K562 (cell line): ENCODE results near the gene SPPL2C. TPM values are rescaled to one million over a fixed set of nuclear protein-coding genes. Genes with fewer than 3 reads are reported as not detected.

Experiments used
- ATAC-seq: fragments of 200-7000 bp; cut with Tn5 transposase; 3 replicates; pipeline ENCODE4 v1.9.1; 2020; ENCODE audit warnings: moderate library complexity
- BruUV-seq: library from RNA; stranded (reverse); fragments of 400-500 nt; replicated peaks from 2 replicates; lab custom pipeline; 2021; lab: Mats Ljungman, UMichigan
- CTCF ChIA-PET: fragments of 300-600 bp; formaldehyde crosslinking; extraction: SDS; loops from one replicate; lab custom pipeline; 2021; ENCODE audit warnings: low intra/inter-chr PET ratio; lab: Yijun Ruan, JAX
- POLR2A ChIA-PET: fragments of 300-600, 350-650 bp; sonication (Branson Sonifier 250); formaldehyde crosslinking; extraction: SDS; loops from one replicate; lab custom pipeline; 2021; ENCODE audit warnings: antibody characterized with exemption, inconsistent platforms; lab: Yijun Ruan, JAX
- DNase-seq, 4 experiments: peaks; one replicate each; pipeline versions ENCODE4 v3.0.0 to v3.0.0-alpha.2; 2011 to 2018; ENCODE audit warnings: low spot score in 3 of 4, mixed read lengths in 3 of 4; ENCODE audit errors: extremely low read depth in 1 of 4
- FAIRE-seq: peaks from 2 replicates; lab custom pipeline; 2011; peaks lifted over from hg19 to GRCh38; lab: Jason Lieb, UNC
- H2AFZ ChIP-seq: 2 replicates; pipeline ENCODE4 v1.6.0; 2011; ENCODE audit warnings: low read depth, low read length, control low read depth, inconsistent platforms
- H3K27ac ChIP-seq: fragments of 200-600 bp; 3 replicates; pipeline ENCODE4 v1.8.0; 2011; ENCODE audit warnings: low read depth, mild to moderate bottlenecking, control low read depth, inconsistent platforms, low read length, moderate library complexity, mixed read lengths; ENCODE audit errors: extremely low read depth
- H3K27me3 ChIP-seq, 2 experiments: fragments of 300-600 bp in 1 of 2; 2 replicates in 1 of 2; 3 replicates in 1 of 2; pipeline versions ENCODE4 v1.6.0 to v1.8.0; 2011; ENCODE audit warnings: inconsistent platforms in 2 of 2, low read length in 2 of 2, mild to moderate bottlenecking in 1 of 2, mixed read lengths in 1 of 2, moderate library complexity in 1 of 2; ENCODE audit not compliant: control insufficient read depth in 2 of 2, insufficient read depth in 2 of 2
- H3K36me3 ChIP-seq: fragments of 300-600 bp; 3 replicates; pipeline ENCODE4 v1.8.0; 2011; ENCODE audit warnings: mild to moderate bottlenecking, low read length, inconsistent platforms; ENCODE audit not compliant: control insufficient read depth, insufficient read depth
- H3K4me1 ChIP-seq, 2 experiments: fragments of 200-600 bp in 1 of 2; replicated peaks in 1 of 2; 2 replicates in 1 of 2; 3 replicates in 1 of 2; pipeline versions ENCODE4 v1.5.1 to v1.8.0; 2011; ENCODE audit warnings: inconsistent platforms in 2 of 2, low read length in 2 of 2, mild to moderate bottlenecking in 1 of 2, mixed read lengths in 1 of 2, moderate library complexity in 1 of 2; ENCODE audit not compliant: control insufficient read depth in 2 of 2, insufficient read depth in 2 of 2
- H3K4me2 ChIP-seq: 2 replicates; pipeline ENCODE4 v1.6.1; 2011; ENCODE audit warnings: low read length, control low read depth, inconsistent platforms, mixed read lengths; ENCODE audit not compliant: insufficient read depth
- H3K4me3 ChIP-seq: fragments of 200-600 bp; sonication (generic), shearing (Covaris generic); 2 replicates; pipeline ENCODE4 v1.5.1; 2016; ENCODE audit warnings: control low read depth, inconsistent platforms
- H3K79me2 ChIP-seq: fragments of 200-600 bp; 3 replicates; pipeline ENCODE4 v1.8.0; 2011; ENCODE audit warnings: low read length, inconsistent platforms; ENCODE audit not compliant: control insufficient read depth, insufficient read depth
- H3K9ac ChIP-seq, 2 experiments: 2 replicates each; pipeline versions ENCODE4 v1.6.0 to v1.6.1; 2011; ENCODE audit warnings: low read depth in 2 of 2, low read length in 2 of 2, control low read depth in 1 of 2, inconsistent platforms in 1 of 2, mild to moderate bottlenecking in 1 of 2, mixed read lengths in 1 of 2; ENCODE audit not compliant: insufficient read depth in 1 of 2
- H3K9me1 ChIP-seq: one replicate; pipeline ENCODE4 v1.6.0; 2011; ENCODE audit warnings: inconsistent platforms, mild to moderate bottlenecking, low read length, moderate library complexity; ENCODE audit not compliant: control insufficient read depth, insufficient read depth
- H3K9me3 ChIP-seq: replicated peaks from 2 replicates; pipeline ENCODE4 v1.5.1; 2011; ENCODE audit warnings: low read depth, low read length, inconsistent platforms; ENCODE audit not compliant: control insufficient read depth, insufficient read depth
- H4K20me1 ChIP-seq: replicated peaks from 2 replicates; pipeline ENCODE4 v1.6.1; 2011; ENCODE audit warnings: low read length, inconsistent platforms, mixed read lengths; ENCODE audit not compliant: control insufficient read depth, insufficient read depth
- ATF1 ChIP-seq, 2 experiments: fragments of 450-650 bp in 1 of 2; IDR thresholded peaks; 2 replicates each; pipeline ENCODE4 v1.6.1; 2016; ENCODE audit warnings: missing compliant biosample characterization in 1 of 2, missing genetic modification characterization in 1 of 2
- ATF2 ChIP-seq: sonication (generic); formaldehyde crosslinking; IDR thresholded peaks from 2 replicates; pipeline ENCODE4 v1.8.1; 2022; ENCODE audit warnings: missing genetic modification reagents
- ELF4 ChIP-seq: fragments of 450-650 bp; formaldehyde crosslinking; IDR thresholded peaks from 2 replicates; pipeline ENCODE4 v1.4.0; 2022; ENCODE audit warnings: missing genetic modification characterization
- HBP1 ChIP-seq: fragments of 450-650 bp; formaldehyde crosslinking; IDR thresholded peaks from 2 replicates; pipeline ENCODE4 v1.4.0; 2022; ENCODE audit warnings: missing genetic modification characterization
- HNRNPUL1 ChIP-seq: fragments of 200-400 bp; formaldehyde crosslinking; IDR thresholded peaks from 2 replicates; pipeline ENCODE4 v1.6.1; 2017; ENCODE audit warnings: low read length
- L3MBTL2 ChIP-seq: fragments of 450-650 bp; IDR thresholded peaks from 2 replicates; pipeline ENCODE4 v1.6.1; 2016; ENCODE audit warnings: mild to moderate bottlenecking, moderate library complexity
- PHTF2 ChIP-seq: fragments of 250-450 bp; sonication (Bioruptor Pico); IDR thresholded peaks from 2 replicates; pipeline ENCODE4 v1.5.0; 2021; ENCODE audit warnings: mild to moderate bottlenecking
- SRF ChIP-seq, 2 experiments: fragments of 250-450, 450-650 bp in 1 of 2; sonication (Bioruptor Pico) in 1 of 2; sonication (generic) in 1 of 2; formaldehyde crosslinking; IDR thresholded peaks; 2 replicates each; pipeline versions ENCODE4 v1.5.0 to v1.5.1; 2020 to 2022; ENCODE audit warnings: mild to moderate bottlenecking in 1 of 2, missing genetic modification reagents in 1 of 2
- ZNF444 ChIP-seq: fragments of 250-450 bp; sonication (Bioruptor Pico); IDR thresholded peaks from 2 replicates; pipeline ENCODE4 v1.4.0; 2020; ENCODE audit warnings: mild to moderate bottlenecking, moderate library complexity
- ZNF778 ChIP-seq: fragments of 450-650 bp; formaldehyde crosslinking; IDR thresholded peaks from 2 replicates; pipeline ENCODE4 v1.4.0; 2020; ENCODE audit warnings: mild to moderate bottlenecking, moderate library complexity
- ZSCAN29 ChIP-seq: fragments of 450-650 bp; IDR thresholded peaks from 2 replicates; pipeline ENCODE4 v1.6.1; 2017
- WGBS: fragments of 100-300 bp; shearing (Covaris generic); methylation state at CpG from one replicate; pipeline ENCODE4 v1.1.6; 2016; ENCODE audit warnings: low coverage, mixed read lengths; ENCODE audit not compliant: insufficient coverage; ENCODE audit errors: missing lambda C conversion rate; 5-methylcytosine and 5-hydroxymethylcytosine counted together
- in situ Hi-C: fragments of 300-500 bp; cut with MboI; formaldehyde crosslinking; loops from 4 replicates; pipeline ENCODE4 v1.15.0; 2018; ENCODE audit warnings: inconsistent platforms, mixed read lengths
- intact Hi-C: fragments of 100-400 bp; cut with micrococcal nuclease; formaldehyde crosslinking; loops from 2 replicates; pipeline ENCODE4 v1.14.2; 2022
- polyA plus RNA-seq, 8 experiments: library from polyadenylated mRNA; depleted of rRNA in 4 of 8; stranded (reverse) in 5 of 8; unstranded in 3 of 8; fragments of >200 nt; fragmentation: Nextera tagmentation in 2 of 8; fragmentation: Illumina TruSeq in 1 of 8; extraction: Ambion mirVana in 2 of 8; extraction: Trizol in 1 of 8; gene quantifications; 2 replicates each; pipeline versions ENCODE4 v1.2.1 to v1.2.3, GENCODE V29; 2011 to 2014; ENCODE audit warnings: inconsistent platforms in 1 of 8, missing spikeins in 1 of 8
- total RNA-seq, 7 experiments: library from RNA; depleted of rRNA in 6 of 7; stranded (reverse); fragments of >200 nt in 6 of 7; fragmentation: Illumina TruSeq in 2 of 7; extraction: Trizol in 2 of 7; gene quantifications; 2 replicates each; pipeline versions ENCODE4 v1.2.1 to v1.2.3, GENCODE V29; 2011 to 2021; ENCODE audit warnings: low replicate concordance in 1 of 7

The SPPL2C gene
- total and polyA plus RNA-seq, 9 of the 15 experiments (the other 6 are each of a cell fraction or from before 2014, with no cell fraction given) = not detected

- Histone ChIP-seq H4K20me1 (no peaks in the 10 kb centered on the region; the same call in 1 of the 2 replicates), H3K4me1 (peaks cover 0 to 13% of the 10 kb centered on the region in 2 experiments; a peak in 1 of 5 replicates), H3K27ac (no peak overlapping the region), H3K4me3 (no peak overlapping the region), H3K36me3 (no peaks in the 10 kb centered on the region), H3K27me3 (peaks cover 12 to 73% of the 10 kb centered on the region in 2 experiments; a peak in 3 of 5 replicates), H3K9ac (no peak overlapping the region), H3K9me3 (no peaks in the 10 kb centered on the region), H2AFZ (no peak overlapping the region), H3K4me2 (no peak overlapping the region), H3K79me2 (no peaks in the 10 kb centered on the region), H3K9me1 (no peaks in the 10 kb centered on the region)
- no peak for ATAC-seq
- BruUV-seq = no TSS peak
- no peak for DNase-seq
- ChIA-PET POLR2A (interaction anchor here (0.7 kb wide), 1 partner anchor 157 kb away, joined by 3 read pairs; no protein-coding TSS in a partner anchor), CTCF (no interaction called here)
- TF ChIP-seq ATF1 (CRISPR knock-in tag; IDR thresholded peaks at IDR 0.05) = no peak
- TF ChIP-seq ATF1 (tag; IDR thresholded peaks at IDR 0.05) = no peak
- TF ChIP-seq ZNF444 (CRISPR knock-in tag) = no peak
- TF ChIP-seq PHTF2 (CRISPR knock-in tag) = no peak
- no peak for TF ChIP-seq HNRNPUL1
- no peak for TF ChIP-seq L3MBTL2
- no peak for TF ChIP-seq SRF (CRISPR knock-in tag; IDR thresholded peaks at IDR 0.05)
- TF ChIP-seq ATF2 (CRISPR knock-in tag) = no peak
- TF ChIP-seq ZSCAN29 = no peak
- TF ChIP-seq ZNF778 (CRISPR knock-in tag) = no peak
- TF ChIP-seq HBP1 (CRISPR knock-in tag) = no peak
- TF ChIP-seq ELF4 (CRISPR knock-in tag) = no peak
- WGBS = 2% methylated on average over 4 of the region's 4 CpGs
- intact Hi-C loops = no loop called here
- no peak for FAIRE-seq
- in situ Hi-C loops = loop anchor here (25.0 kb wide), 1 partner anchor 435 kb away; no protein-coding TSS in a partner anchor
Observed at GRCh38 chr17:45847101-45847500, 2.4 kb downstream of the SPPL2C start.
